Liver (tissue), 9 donors: ENCODE data around the gene GPR15. TPM values are rescaled to one million over a fixed set of nuclear protein-coding genes. Genes with fewer than 3 reads are reported as not detected.

Experiments used
- DNase-seq: peaks from one replicate; pipeline ENCODE4 v3.0.0-alpha.2; 2017; ENCODE audit warnings: low spot score
- H3K27ac ChIP-seq, 2 donors: one replicate each; pipeline ENCODE4 v1.7.0; 2013; ENCODE audit warnings: inconsistent platforms in 2 of 2, low read length in 2 of 2, control low read depth in 1 of 2, low read depth in 1 of 2, mild to moderate bottlenecking in 1 of 2
- H3K27me3 ChIP-seq, 4 donors: one replicate each; pipeline versions ENCODE4 v1.6.1 to v1.7.0; 2013; ENCODE audit warnings: low read length in 3 of 4, inconsistent platforms in 1 of 4, mild to moderate bottlenecking in 1 of 4, moderate library complexity in 1 of 4; ENCODE audit not compliant: control insufficient read depth in 4 of 4, insufficient read depth in 4 of 4
- H3K36me3 ChIP-seq, 4 donors: one replicate each; pipeline versions ENCODE4 v1.6.1 to v1.7.0; 2013; ENCODE audit warnings: low read length in 3 of 4, mild to moderate bottlenecking in 3 of 4, low read depth in 1 of 4, moderate library complexity in 1 of 4; ENCODE audit not compliant: control insufficient read depth in 4 of 4, insufficient read depth in 3 of 4
- H3K4me1 ChIP-seq, 4 donors: one replicate each; pipeline versions ENCODE4 v1.6.1 to v1.7.0; 2013; ENCODE audit warnings: low read length in 3 of 4, mild to moderate bottlenecking in 3 of 4, moderate library complexity in 1 of 4; ENCODE audit not compliant: control insufficient read depth in 4 of 4, insufficient read depth in 4 of 4
- H3K4me3 ChIP-seq, 3 donors: one replicate each; pipeline versions ENCODE4 v1.6.1 to v1.7.0; 2013; ENCODE audit warnings: low read length in 3 of 3, control low read depth in 1 of 3, low read depth in 1 of 3, mild to moderate bottlenecking in 1 of 3
- H3K9ac ChIP-seq, 2 donors: one replicate each; pipeline ENCODE4 v1.7.0; 2013; ENCODE audit warnings: low read length in 2 of 2, mild to moderate bottlenecking in 2 of 2, moderate library complexity in 2 of 2, control low read depth in 1 of 2, low read depth in 1 of 2
- H3K9me3 ChIP-seq, 4 donors: one replicate each; pipeline versions ENCODE4 v1.6.1 to v1.7.0; 2013; ENCODE audit warnings: low read length in 3 of 4; ENCODE audit not compliant: control insufficient read depth in 4 of 4
- EGR1 ChIP-seq, 2 donors: IDR thresholded peaks; 2 replicates each; pipeline ENCODE4 v1.6.1; 2016 to 2018; ENCODE audit warnings: antibody characterized with exemption in 2 of 2, low read depth in 2 of 2
- FOXA1 ChIP-seq: IDR thresholded peaks from 2 replicates; pipeline ENCODE4 v1.6.1; 2016; ENCODE audit warnings: antibody characterized with exemption
- FOXA2 ChIP-seq: IDR thresholded peaks from 2 replicates; pipeline ENCODE4 v1.6.1; 2016; ENCODE audit warnings: antibody characterized with exemption
- HNF4A ChIP-seq, 2 donors: conservative IDR thresholded peaks; 2 replicates each; pipeline ENCODE4 v1.6.1; 2016; ENCODE audit warnings: antibody characterized with exemption in 2 of 2, mild to moderate bottlenecking in 2 of 2
- HNF4G ChIP-seq: IDR thresholded peaks from 2 replicates; pipeline ENCODE4 v1.6.1; 2016; ENCODE audit warnings: antibody characterized with exemption
- JUND ChIP-seq, 2 donors: IDR thresholded peaks; 2 replicates each; pipeline ENCODE4 v1.6.1; 2016; ENCODE audit warnings: antibody characterized with exemption in 2 of 2
- RAD21 ChIP-seq, 2 donors: IDR thresholded peaks; 2 replicates each; pipeline ENCODE4 v1.6.1; 2016; ENCODE audit warnings: antibody characterized with exemption in 2 of 2, mild to moderate bottlenecking in 2 of 2
- RXRA ChIP-seq, 2 donors: IDR thresholded peaks; 2 replicates each; pipeline ENCODE4 v1.6.1; 2017 to 2018; ENCODE audit warnings: antibody characterized with exemption in 2 of 2, mild to moderate bottlenecking in 1 of 2
- SP1 ChIP-seq: IDR thresholded peaks from 2 replicates; pipeline ENCODE4 v1.6.1; 2018; ENCODE audit warnings: antibody characterized with exemption, mild to moderate bottlenecking
- YY1 ChIP-seq: IDR thresholded peaks from 2 replicates; pipeline ENCODE4 v1.6.1; 2016; ENCODE audit warnings: antibody characterized with exemption, mild to moderate bottlenecking
- WGBS: extraction: QIAGEN DNeasy Blood & Tissue Kit; methylation state at CpG from one replicate; pipeline ENCODE4 v1.1.7; 2013; 5-methylcytosine and 5-hydroxymethylcytosine counted together
- polyA plus RNA-seq, 2 donors: library from polyadenylated mRNA; stranded (reverse) in 1 of 2; unstranded in 1 of 2; fragments of 200-250 nt in 1 of 2; fragments of >200 nt in 1 of 2; fragmentation: Nextera tagmentation in 1 of 2; extraction: Ambion mirVana in 1 of 2; gene quantifications; one replicate each; pipeline versions ENCODE4 v1.2.1 to v1.2.3, GENCODE V29; 2013 to 2015
- total RNA-seq, 2 donors: library from RNA; depleted of rRNA; stranded (reverse); fragments of >200 nt; gene quantifications; one replicate each; pipeline ENCODE4 v1.2.3, GENCODE V29; 2014
- TF ChIP-seq, protein P1 (sequence below): fragments of 150-350 bp; IDR thresholded peaks from 2 replicates; pipeline ENCODE4 v1.5.1; 2017; ENCODE audit warnings: improper control_type of control experiment, low read depth, low read length; ENCODE audit not compliant: missing input control
- TF ChIP-seq, protein P2 (sequence below): IDR thresholded peaks from 2 replicates; pipeline ENCODE4 v1.6.1; 2016; ENCODE audit warnings: antibody characterized with exemption, mild to moderate bottlenecking
- TF ChIP-seq, protein P3 (sequence below): IDR thresholded peaks from 2 replicates; pipeline ENCODE4 v1.6.1; 2016; ENCODE audit warnings: antibody characterized with exemption
- TF ChIP-seq, protein P4 (sequence below): IDR thresholded peaks from 2 replicates; pipeline ENCODE4 v1.6.1; 2016; ENCODE audit warnings: antibody characterized with exemption
- donor health status: healthy.
- donor health status: healthy.
- donor health status: healthy.
- donor health status: healthy.
- donor health status: healthy.

GPR15 gene
- total and polyA plus RNA-seq, 4 donors = 0.08 to 0.10 TPM; not detected in 2

DNA sequence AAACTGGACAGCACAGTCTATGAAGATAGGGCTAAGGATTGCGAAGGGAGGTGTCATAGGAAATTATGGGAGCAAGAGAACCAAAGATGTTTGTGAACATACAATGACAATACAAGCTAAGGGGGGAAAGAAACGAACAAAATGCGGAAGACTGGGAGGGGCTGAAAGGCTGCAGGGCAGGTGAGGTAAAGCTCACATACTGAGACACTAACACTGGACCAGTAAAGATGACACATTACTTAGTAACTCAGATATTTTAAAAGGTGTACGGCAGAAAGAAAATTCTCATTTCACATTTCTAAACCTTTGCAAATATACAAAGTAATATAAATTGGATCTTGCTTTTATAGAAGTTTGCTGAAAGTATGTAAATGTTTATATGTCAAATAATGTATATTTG, 19.2 kb upstream of the GPR15 start:
- H3K4me3 ChIP-seq = no peak overlapping the region
- WGBS = 97% methylated on average over 4 of the region's 4 CpGs
- DNase-seq = no peak
- no peaks in the 10 kb centered on the region for H3K27me3 ChIP-seq
- H3K9me3 ChIP-seq = no peaks in the 10 kb centered on the region
- TF ChIP-seq, protein P1, sequence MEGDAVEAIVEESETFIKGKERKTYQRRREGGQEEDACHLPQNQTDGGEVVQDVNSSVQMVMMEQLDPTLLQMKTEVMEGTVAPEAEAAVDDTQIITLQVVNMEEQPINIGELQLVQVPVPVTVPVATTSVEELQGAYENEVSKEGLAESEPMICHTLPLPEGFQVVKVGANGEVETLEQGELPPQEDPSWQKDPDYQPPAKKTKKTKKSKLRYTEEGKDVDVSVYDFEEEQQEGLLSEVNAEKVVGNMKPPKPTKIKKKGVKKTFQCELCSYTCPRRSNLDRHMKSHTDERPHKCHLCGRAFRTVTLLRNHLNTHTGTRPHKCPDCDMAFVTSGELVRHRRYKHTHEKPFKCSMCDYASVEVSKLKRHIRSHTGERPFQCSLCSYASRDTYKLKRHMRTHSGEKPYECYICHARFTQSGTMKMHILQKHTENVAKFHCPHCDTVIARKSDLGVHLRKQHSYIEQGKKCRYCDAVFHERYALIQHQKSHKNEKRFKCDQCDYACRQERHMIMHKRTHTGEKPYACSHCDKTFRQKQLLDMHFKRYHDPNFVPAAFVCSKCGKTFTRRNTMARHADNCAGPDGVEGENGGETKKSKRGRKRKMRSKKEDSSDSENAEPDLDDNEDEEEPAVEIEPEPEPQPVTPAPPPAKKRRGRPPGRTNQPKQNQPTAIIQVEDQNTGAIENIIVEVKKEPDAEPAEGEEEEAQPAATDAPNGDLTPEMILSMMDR = no peak
- TF ChIP-seq HNF4A (conservative IDR thresholded peaks at IDR 0.05) (no peak), RXRA (IDR thresholded peaks at IDR 0.05) (no peak), JUND (IDR thresholded peaks at IDR 0.05) (no peak)
- TF ChIP-seq, protein P2, sequence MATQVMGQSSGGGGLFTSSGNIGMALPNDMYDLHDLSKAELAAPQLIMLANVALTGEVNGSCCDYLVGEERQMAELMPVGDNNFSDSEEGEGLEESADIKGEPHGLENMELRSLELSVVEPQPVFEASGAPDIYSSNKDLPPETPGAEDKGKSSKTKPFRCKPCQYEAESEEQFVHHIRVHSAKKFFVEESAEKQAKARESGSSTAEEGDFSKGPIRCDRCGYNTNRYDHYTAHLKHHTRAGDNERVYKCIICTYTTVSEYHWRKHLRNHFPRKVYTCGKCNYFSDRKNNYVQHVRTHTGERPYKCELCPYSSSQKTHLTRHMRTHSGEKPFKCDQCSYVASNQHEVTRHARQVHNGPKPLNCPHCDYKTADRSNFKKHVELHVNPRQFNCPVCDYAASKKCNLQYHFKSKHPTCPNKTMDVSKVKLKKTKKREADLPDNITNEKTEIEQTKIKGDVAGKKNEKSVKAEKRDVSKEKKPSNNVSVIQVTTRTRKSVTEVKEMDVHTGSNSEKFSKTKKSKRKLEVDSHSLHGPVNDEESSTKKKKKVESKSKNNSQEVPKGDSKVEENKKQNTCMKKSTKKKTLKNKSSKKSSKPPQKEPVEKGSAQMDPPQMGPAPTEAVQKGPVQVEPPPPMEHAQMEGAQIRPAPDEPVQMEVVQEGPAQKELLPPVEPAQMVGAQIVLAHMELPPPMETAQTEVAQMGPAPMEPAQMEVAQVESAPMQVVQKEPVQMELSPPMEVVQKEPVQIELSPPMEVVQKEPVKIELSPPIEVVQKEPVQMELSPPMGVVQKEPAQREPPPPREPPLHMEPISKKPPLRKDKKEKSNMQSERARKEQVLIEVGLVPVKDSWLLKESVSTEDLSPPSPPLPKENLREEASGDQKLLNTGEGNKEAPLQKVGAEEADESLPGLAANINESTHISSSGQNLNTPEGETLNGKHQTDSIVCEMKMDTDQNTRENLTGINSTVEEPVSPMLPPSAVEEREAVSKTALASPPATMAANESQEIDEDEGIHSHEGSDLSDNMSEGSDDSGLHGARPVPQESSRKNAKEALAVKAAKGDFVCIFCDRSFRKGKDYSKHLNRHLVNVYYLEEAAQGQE = no peak
- TF ChIP-seq, protein P3, sequence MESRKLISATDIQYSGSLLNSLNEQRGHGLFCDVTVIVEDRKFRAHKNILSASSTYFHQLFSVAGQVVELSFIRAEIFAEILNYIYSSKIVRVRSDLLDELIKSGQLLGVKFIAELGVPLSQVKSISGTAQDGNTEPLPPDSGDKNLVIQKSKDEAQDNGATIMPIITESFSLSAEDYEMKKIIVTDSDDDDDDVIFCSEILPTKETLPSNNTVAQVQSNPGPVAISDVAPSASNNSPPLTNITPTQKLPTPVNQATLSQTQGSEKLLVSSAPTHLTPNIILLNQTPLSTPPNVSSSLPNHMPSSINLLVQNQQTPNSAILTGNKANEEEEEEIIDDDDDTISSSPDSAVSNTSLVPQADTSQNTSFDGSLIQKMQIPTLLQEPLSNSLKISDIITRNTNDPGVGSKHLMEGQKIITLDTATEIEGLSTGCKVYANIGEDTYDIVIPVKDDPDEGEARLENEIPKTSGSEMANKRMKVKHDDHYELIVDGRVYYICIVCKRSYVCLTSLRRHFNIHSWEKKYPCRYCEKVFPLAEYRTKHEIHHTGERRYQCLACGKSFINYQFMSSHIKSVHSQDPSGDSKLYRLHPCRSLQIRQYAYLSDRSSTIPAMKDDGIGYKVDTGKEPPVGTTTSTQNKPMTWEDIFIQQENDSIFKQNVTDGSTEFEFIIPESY = no peak
- TF ChIP-seq, protein P4, sequence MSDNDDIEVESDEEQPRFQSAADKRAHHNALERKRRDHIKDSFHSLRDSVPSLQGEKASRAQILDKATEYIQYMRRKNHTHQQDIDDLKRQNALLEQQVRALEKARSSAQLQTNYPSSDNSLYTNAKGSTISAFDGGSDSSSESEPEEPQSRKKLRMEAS = no peak
- peaks cover 3 to 12% (median 8%) of the 10 kb centered on the region in 4 donors for H3K36me3 ChIP-seq
- no peaks in the 10 kb centered on the region for H3K4me1 ChIP-seq
- H3K27ac ChIP-seq = no peak overlapping the region
- H3K9ac ChIP-seq = no peak overlapping the region

DNA sequence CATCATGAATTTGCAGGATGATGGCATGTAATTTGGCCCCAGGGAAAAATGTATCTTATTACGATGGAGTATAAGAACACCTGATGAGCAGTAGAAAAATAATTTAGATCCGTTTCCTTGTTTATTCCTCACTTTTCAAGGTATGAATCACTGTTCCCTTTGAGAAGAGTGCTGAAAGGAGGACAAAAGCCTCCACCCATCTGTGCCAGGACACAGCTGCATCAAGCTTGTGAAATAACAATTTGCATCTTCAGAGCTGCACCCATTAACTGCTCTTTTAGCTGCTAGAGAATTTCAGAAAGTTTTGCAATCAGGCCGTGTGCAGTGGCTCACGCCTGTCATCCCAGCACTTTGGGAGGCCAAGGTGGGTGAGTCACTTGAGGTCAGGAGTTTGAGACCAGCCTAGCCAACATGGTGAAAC, 18.7 kb upstream of the GPR15 start:
- H3K9ac ChIP-seq = no peak overlapping the region

More for the DNA sequence above, 18.7 kb upstream of the GPR15 start:
- no peak for DNase-seq
- H3K36me3 ChIP-seq = peaks cover 3 to 13% (median 10%) of the 10 kb centered on the region in 4 donors
- no peak overlapping the region for H3K27ac ChIP-seq
- TF ChIP-seq, protein P4 = no peak
- TF ChIP-seq RAD21 (IDR thresholded peaks at IDR 0.05) = no peak
- no peak for TF ChIP-seq FOXA2
- no peak for TF ChIP-seq YY1
- TF ChIP-seq SP1 = no peak
- TF ChIP-seq, protein P2 = no peak
- TF ChIP-seq, protein P1 = no peak
- TF ChIP-seq JUND (IDR thresholded peaks at IDR 0.05) = no peak
- no peak for TF ChIP-seq HNF4A (conservative IDR thresholded peaks at IDR 0.05)
- TF ChIP-seq RXRA (IDR thresholded peaks at IDR 0.05) = no peak
- TF ChIP-seq EGR1 (IDR thresholded peaks at IDR 0.05; ENCODE audit: low read depth in 2 of 2) = no peak
- no peak for TF ChIP-seq HNF4G
- TF ChIP-seq FOXA1 = no peak
- H3K9me3 ChIP-seq = no peaks in the 10 kb centered on the region
- WGBS = 79% methylated on average over 4 of the region's 4 CpGs
- H3K4me1 ChIP-seq = no peaks in the 10 kb centered on the region
- H3K27me3 ChIP-seq = no peaks in the 10 kb centered on the region
- H3K4me3 ChIP-seq = no peak overlapping the region
